HEK293T (cell line): ENCODE results near the gene ATG7.
"Not testable (repeated sequence)": the region's sequence is repeated elsewhere in the genome, so short reads cannot be mapped to it uniquely, and the experiment has no call there.

Source experiments
- CTCF ChIA-PET: fragments of 350-600 bp; formaldehyde crosslinking; extraction: SDS; loops from one replicate; lab custom pipeline; 2021; ENCODE audit warnings: antibody characterized with exemption, inconsistent platforms; lab: Yijun Ruan, JAX
- POLR2A ChIA-PET: fragments of 350-600 bp; formaldehyde crosslinking; extraction: SDS; loops from one replicate; lab custom pipeline; 2020; ENCODE audit warnings: antibody characterized with exemption, inconsistent platforms; lab: Yijun Ruan, JAX
- DNase-seq: peaks from one replicate; pipeline ENCODE4 v3.0.0; 2012; ENCODE audit warnings: mixed read lengths; ENCODE audit errors: extremely low spot score
- ARNT ChIP-seq: fragments of 450-650 bp; IDR thresholded peaks from 2 replicates; pipeline ENCODE4 v1.6.1; 2017; ENCODE audit warnings: mild to moderate bottlenecking
- BHLHE40 ChIP-seq: fragments of 450-650 bp; IDR thresholded peaks from 2 replicates; pipeline ENCODE4 v1.6.1; 2016; ENCODE audit warnings: mild to moderate bottlenecking, moderate library complexity, borderline replicate concordance
- CTBP1 ChIP-seq: fragments of 450-650 bp; IDR thresholded peaks from 2 replicates; pipeline ENCODE4 v1.6.1; 2016; ENCODE audit warnings: borderline replicate concordance
- ELF4 ChIP-seq: fragments of 450-650 bp; IDR thresholded peaks from 2 replicates; pipeline ENCODE4 v1.6.1; 2017; ENCODE audit warnings: antibody characterized with exemption
- FOXA1 ChIP-seq: fragments of 450-650 bp; IDR thresholded peaks from 2 replicates; pipeline ENCODE4 v1.6.1; 2016; ENCODE audit warnings: mild to moderate bottlenecking
- FOXK2 ChIP-seq: fragments of 450-650 bp; IDR thresholded peaks from 2 replicates; pipeline ENCODE4 v1.6.1; 2016; ENCODE audit warnings: mild to moderate bottlenecking
- FOXM1 ChIP-seq: fragments of 450-650 bp; IDR thresholded peaks from 2 replicates; pipeline ENCODE4 v1.6.1; 2017; ENCODE audit warnings: mild to moderate bottlenecking, borderline replicate concordance
- HDGF ChIP-seq: fragments of 450-650 bp; IDR thresholded peaks from 2 replicates; pipeline ENCODE4 v1.6.1; 2017; ENCODE audit warnings: antibody characterized with exemption, borderline replicate concordance
- L3MBTL2 ChIP-seq: fragments of 450-650 bp; conservative IDR thresholded peaks from 2 replicates; pipeline ENCODE4 v1.6.1; 2016; ENCODE audit warnings: mild to moderate bottlenecking
- LEF1 ChIP-seq: fragments of 450-650 bp; IDR thresholded peaks from 2 replicates; pipeline ENCODE4 v1.6.1; 2017; ENCODE audit warnings: mild to moderate bottlenecking, borderline replicate concordance
- NFRKB ChIP-seq: fragments of 450-650 bp; IDR thresholded peaks from 2 replicates; pipeline ENCODE4 v1.6.1; 2016; ENCODE audit warnings: mild to moderate bottlenecking, moderate library complexity
- SP1 ChIP-seq: fragments of 450-650 bp; IDR thresholded peaks from 2 replicates; pipeline ENCODE4 v1.6.1; 2017
- SUZ12 ChIP-seq: fragments of 450-650 bp; IDR thresholded peaks from 2 replicates; pipeline ENCODE4 v1.6.1; 2016; ENCODE audit warnings: mild to moderate bottlenecking
- TARDBP ChIP-seq: fragments of 450-650 bp; IDR thresholded peaks from 2 replicates; pipeline ENCODE4 v1.6.1; 2016
- ZNF384 ChIP-seq: fragments of 450-650 bp; IDR thresholded peaks from 2 replicates; pipeline ENCODE4 v1.6.1; 2016
- TF ChIP-seq, protein P1 (sequence below): fragments of 450-650 bp; IDR thresholded peaks from 2 replicates; pipeline ENCODE4 v1.6.1; 2016

Gene ATG7

DNA sequence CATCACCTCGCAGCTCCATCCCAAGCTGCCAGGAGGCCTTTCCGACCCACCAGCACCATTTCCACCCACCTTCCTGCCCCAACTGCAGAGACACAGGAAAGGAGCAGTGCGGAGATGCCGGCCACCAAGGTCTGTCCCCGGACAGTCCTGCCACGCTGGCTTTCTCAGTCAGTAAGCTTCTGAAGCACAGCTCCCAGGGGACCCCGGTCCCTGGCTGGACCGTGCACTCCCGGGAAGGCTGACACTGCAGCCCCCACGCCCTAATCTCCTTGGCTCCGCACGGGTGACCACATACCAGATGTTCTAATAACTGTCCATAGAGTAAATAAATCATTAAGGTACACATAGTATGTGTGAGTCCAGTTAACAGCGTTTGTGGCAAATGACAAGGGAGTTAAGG, 298.1 kb downstream of the ATG7 start:
- CTCF ChIA-PET = no interaction called here
- TF ChIP-seq SP1 (no peak), ARNT (no peak), FOXM1 (no peak), SUZ12 (no peak), L3MBTL2 (no peak), BHLHE40 (no peak), FOXA1 (no peak)
- TF ChIP-seq, protein P1, sequence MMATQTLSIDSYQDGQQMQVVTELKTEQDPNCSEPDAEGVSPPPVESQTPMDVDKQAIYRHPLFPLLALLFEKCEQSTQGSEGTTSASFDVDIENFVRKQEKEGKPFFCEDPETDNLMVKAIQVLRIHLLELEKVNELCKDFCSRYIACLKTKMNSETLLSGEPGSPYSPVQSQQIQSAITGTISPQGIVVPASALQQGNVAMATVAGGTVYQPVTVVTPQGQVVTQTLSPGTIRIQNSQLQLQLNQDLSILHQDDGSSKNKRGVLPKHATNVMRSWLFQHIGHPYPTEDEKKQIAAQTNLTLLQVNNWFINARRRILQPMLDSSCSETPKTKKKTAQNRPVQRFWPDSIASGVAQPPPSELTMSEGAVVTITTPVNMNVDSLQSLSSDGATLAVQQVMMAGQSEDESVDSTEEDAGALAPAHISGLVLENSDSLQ = no peak
- DNase-seq = no peak
- POLR2A ChIA-PET = no interaction called here

DNA sequence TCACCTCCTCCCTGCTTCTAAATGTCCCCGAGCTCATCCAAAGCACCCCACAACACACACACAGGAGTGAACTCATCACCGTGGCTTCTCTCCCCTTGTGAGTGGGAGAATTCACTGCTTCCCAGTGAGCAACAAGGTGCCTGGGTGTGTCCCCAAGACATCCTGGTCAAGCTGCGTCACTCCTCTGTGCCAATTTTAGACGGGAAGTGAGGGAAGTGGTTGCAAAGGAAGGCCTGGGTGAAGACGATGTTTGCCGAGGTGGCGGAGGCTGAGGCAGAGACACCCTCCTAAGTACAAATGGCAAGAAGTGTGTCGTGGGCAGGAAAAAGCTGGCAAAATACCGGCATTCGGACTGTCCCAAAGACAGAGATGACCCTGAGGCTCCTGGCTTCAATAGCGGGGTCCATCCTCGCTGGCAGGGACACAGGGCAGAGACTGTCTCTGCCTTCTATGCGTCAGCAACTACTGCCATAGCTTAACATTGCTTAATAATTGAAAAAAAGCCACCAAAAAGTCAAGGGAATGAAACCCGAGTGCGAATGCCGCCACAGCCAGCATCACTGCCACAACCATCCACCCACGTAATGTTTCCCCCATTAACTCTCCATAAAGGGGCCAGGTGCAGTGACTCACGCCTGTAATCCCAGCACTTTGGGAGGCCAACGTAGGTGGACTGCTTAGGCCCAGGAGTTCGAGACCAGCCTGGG, 298.7 kb downstream of the ATG7 start:
- no peak for TF ChIP-seq ARNT
- no peak for TF ChIP-seq SUZ12
- no peak for TF ChIP-seq ZNF384
- no peak for TF ChIP-seq NFRKB
- no peak for TF ChIP-seq CTBP1
- TF ChIP-seq FOXM1 = no peak
- TF ChIP-seq HDGF = no peak
- TF ChIP-seq L3MBTL2 = no peak
- no peak for TF ChIP-seq TARDBP
- no peak for TF ChIP-seq FOXK2
- TF ChIP-seq SP1 = no peak
- TF ChIP-seq ELF4 = no peak
- TF ChIP-seq, protein P1 = no peak
- no peak for TF ChIP-seq BHLHE40
- no peak for TF ChIP-seq FOXA1
- ChIA-PET CTCF (no interaction called here), POLR2A (no interaction called here)
- DNase-seq = no peak

DNA sequence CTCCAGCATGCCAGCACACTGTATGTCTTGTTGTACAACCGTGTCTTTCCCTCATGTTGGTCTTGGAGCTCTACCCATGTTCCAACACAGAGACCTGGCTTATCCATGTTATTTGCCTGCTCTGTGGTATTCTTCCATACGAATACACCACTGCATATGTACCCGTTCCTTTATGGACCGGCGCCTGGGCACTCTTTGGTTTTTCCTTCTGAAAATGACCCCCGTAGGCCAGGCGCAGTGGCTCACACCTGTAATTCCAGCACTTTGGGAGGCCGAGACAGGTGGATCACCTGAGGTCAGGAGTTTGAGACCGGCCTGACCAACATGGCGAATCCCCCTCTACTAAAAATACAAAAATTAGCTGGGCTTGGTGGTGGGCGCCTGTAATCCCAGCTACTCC, 300.5 kb downstream of the ATG7 start:
- CTCF ChIA-PET = interaction anchor here (0.7 kb wide), 1 partner anchor 421 kb away, joined by 4 read pairs; no protein-coding TSS in a partner anchor
- DNase-seq, POLR2A ChIA-PET: not testable (repeated sequence)

DNA sequence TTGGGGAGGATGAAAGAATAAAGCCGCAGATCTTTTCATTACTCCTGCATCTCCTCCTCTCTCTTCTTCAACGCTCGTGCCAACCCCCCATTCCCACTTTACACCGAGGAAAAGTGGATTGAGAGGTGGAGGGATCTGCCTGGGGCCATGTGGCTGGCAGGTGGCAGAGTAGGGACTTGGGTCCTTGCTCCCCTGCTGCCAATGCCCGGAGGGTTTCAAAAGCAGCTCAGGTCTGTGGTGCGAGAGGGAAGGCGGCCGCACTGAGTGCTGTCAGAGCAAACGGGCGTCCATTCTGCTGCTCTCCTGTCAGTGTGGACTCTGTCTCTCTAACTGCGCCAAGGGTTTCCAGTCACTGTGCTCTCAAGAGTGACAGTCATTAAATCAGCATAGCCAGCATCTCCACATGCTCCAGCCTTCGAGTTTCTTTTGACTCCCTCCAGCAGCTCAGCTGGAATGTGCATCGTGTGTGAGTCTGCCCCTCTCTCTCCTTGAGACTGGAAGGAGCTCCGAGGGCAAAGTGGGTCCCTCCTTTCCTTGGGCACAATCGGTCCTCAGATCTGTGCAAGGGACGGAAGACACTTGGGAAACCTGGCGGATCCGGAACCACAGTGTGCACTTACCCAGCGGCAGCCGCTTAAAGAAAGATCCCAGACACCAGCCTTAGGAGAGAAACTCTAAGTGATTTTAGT, 302.9 kb downstream of the ATG7 start:
- ChIA-PET POLR2A (no interaction called here), CTCF (no interaction called here)
- TF ChIP-seq SP1 (no peak), ELF4 (no peak), BHLHE40 (no peak), L3MBTL2 (no peak), ZNF384 (no peak), FOXK2 (no peak), FOXM1 (no peak), ARNT (no peak), NFRKB (no peak), HDGF (no peak), TARDBP (no peak), LEF1 (no peak)
- TF ChIP-seq, protein P1 = no peak
- DNase-seq = no peak

DNA sequence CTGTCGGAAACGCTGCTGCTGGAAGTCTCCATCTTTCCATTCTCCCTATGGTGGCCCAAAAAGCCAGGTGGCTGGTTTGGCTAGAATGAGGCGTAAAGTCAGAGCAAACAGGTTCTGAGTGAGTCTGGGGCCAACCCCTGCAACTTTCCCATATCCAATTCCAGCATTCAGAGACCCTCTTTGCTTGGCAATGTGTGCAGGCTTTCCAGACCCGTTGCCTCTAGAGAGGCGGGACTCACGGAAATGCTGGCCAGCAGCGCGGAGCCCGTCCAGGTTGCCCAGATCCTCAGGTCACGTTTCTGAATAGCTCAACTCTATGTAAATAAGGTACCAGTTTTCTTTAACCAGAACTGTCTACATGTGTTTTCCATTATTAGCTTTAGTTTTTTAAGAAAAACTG, 303.5 kb downstream of the ATG7 start:
- TF ChIP-seq TARDBP (no peak), HDGF (no peak), ELF4 (no peak), ZNF384 (no peak), NFRKB (no peak), BHLHE40 (no peak), FOXM1 (no peak), CTBP1 (no peak), L3MBTL2 (no peak), ARNT (no peak)
- TF ChIP-seq, protein P1 = no peak
- ChIA-PET POLR2A (no interaction called here), CTCF (no interaction called here)
- DNase-seq = no peak

DNA sequence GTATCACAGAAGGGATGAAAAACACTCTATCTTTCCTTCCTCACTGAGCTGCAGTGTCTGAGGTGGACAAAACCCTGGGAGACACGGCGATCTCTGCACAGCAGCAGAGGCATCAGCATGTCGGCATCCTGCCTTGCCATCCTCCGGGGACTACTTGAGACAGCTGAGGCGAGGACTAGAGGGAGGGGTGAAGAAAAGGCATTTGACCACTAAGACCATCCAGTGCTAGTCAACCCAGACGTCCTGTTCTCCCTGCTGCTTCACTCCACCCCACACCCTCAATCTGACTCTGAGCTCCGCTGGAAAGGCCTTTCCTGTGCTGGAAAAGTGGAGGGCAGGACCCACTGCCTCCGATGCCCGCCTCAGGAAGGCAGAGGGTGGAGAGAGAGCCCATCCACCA, 304.3 kb downstream of the ATG7 start:
- TF ChIP-seq FOXK2 (no peak), BHLHE40 (no peak), ELF4 (no peak), NFRKB (no peak), SUZ12 (no peak), LEF1 (no peak), FOXM1 (no peak), FOXA1 (no peak), ARNT (no peak), L3MBTL2 (no peak), SP1 (no peak)
- TF ChIP-seq, protein P1 = no peak
- ChIA-PET CTCF (no interaction called here), POLR2A (no interaction called here)
- DNase-seq = no peak
